GM18858 (cell line): ENCODE measurements around the gene ZDHHC7.

Source experiments
- ATAC-seq: cut with Tn5 transposase; IDR thresholded peaks from one replicate; pipeline ENCODE4 v1.9.1; 2021; ENCODE audit not compliant: unreplicated experiment

Gene ZDHHC7

DNA sequence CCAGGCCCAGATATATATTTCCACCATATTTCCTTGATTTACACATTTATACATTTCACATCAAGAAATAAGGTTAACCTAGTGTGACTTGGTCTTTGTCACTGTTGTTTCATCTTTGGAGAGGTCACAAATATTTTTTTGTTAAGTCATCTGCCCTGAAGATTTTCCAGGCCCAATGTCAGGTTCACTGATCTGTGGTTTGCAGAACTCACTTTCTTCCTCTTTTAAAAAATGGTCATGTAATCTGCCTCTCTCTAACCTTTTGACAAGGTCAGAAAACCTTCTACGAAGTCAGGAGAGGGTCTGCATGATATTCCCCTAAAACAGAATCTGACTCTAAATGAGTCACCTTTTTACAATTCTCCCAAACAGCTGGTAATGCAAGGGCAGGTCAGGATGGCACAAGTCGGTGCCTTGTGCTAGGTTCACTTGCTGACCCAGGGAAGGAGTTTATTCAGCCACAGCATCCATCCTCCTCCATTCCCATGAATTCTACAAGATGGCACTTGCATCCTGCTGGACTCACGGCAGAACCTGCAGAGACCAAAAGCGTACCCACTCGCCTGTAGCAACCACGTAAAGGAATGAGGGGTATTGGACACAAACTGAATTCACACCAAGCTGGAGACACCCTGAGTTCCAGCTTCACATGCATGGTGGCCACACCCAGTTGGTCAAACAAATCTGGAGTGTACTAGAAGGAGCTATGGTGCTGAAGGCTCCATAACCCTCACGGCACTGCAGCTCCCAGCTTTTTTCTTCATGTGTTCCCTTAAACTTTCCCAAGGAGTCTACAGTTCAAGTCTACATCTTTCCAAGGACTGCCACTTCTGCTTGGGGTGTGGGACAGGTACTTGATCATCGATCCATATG lies 14.7 kb upstream of the ZDHHC7 start:
- ATAC-seq = no peak

GRCh38 chr16:85019659-85020245 lies 8.4 kb upstream of the ZDHHC7 start:
- ATAC-seq = no peak

DNA sequence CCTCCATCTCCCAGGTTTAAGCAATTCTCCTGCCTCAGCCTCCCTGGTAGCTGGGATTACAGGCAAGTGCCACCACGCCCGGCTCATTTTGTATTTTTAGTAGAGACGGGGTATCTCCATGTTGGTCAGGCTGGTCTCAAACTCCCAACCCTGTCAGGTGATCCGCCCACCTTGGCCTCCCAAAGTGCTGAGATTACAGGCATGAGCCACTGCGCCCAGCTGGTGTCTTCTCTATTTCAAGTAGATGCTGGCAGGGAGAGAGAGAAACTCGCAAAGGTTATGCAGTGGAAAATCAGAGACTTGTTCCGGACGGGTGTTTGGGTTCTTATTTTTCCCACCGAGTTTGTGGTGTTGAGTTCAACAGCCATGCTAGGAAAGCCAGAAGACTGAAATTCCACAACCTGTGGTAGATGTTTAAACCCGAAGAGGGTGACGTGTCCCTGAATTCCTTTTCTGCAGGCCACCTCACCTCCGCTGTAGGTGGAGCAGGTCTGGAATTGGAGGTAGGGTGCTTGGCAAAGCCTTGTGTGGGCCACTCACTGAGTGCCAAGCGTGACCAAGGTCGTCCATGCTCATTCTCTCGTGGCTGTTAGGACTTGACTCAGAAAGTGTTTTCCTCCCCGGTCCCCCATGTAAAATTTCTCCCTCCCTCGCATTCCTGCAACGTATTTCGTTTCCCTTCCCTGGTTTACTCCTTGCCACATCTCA lies 7.3 kb upstream of the ZDHHC7 start:
- no peak for ATAC-seq

DNA sequence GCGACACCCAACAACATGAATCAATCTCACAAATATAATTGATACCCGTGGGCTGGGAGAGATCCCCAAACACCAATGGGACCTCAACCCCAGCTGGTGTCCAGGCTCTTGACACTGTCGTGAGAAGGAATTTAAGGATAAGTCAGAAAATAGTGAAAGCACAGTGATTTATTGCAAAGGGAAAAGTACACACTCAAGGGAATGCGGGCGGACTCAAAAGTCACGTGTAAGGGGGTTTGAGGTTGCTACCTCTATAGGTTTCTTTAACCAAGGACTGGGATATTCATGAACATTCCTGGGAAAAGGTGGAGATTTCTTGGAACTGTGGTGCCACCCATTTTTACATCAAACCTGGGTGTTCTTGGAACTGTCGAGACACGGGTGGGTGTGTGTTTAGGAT lies 6.3 kb upstream of the ZDHHC7 start:
- ATAC-seq = no peak

- no peak for ATAC-seq
Observed at GRCh38 chr16:85017151-85017550, 5.8 kb upstream of the ZDHHC7 start.

GRCh38 chr16:85015481-85016187 lies 4.3 kb upstream of the ZDHHC7 start:
- no peak for ATAC-seq

GRCh38 chr16:85014311-85014710 lies 3.0 kb upstream of the ZDHHC7 start:
- no peak for ATAC-seq

DNA sequence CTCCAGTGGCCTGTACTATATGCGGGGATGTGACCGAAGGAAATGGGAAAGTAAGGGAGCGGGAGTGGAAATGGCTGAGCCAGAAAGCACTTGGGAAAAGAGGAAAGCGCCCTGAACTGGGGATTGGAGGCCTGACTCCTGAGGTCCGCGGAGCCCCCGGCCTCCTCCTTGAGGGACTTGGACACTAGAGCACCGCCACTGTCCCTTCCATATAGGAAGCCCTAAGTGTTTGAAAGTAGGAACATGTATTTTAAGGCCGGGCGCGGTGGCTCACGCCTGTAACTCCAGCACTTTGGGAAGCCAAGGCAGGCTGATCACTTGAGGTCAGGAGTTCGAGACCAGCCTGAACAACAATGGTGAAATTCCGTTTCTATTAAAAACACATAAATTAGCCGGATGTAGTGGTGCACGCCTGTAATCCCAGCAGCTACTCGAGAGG lies 530 bp upstream of the ZDHHC7 start:
- ATAC-seq = no peak

GRCh38 chr16:85010446-85010930 lies 847 bp downstream of the ZDHHC7 start:
- ATAC-seq = no peak

DNA sequence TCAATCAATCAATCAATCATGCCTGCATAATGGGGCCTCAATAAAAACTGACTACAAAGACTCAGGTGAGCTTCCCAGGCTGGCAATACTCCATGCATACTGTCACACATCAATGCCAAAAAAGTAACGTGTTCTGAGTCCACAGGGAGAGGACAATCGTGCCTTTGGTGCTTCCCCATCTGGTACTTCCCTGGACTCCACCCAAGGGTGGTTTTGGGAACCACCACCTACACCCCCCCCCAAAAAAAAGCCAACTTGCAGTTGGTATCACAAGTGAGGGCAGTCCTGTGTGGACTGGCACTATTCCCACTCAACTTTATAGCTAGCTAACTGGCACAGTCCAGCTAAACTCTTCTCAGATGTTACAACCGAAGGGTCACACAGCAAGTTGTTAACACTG lies 3.1 kb downstream of the ZDHHC7 start:
- no peak for ATAC-seq

GRCh38 chr16:85007496-85008214 lies 3.7 kb downstream of the ZDHHC7 start:
- ATAC-seq = no peak

DNA sequence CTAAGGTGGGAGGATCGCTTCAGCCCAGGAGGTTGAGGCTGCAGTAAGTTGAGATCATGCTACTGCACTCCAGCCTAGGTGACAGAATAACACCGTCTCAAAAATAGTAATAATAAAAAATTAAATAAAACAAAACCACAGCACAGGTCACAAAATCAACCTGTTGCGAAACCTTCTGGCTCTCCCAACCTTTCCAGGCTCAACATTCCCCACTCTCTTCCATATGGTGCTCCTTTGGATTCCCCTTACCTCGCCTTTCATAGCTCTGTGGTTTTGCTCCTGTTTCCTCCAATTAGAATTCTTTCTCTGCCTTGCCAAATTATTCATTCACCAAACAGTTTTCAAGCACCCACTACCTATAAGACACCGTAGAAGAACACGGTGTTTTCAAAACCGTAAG lies 4.7 kb downstream of the ZDHHC7 start:
- ATAC-seq = no peak

DNA sequence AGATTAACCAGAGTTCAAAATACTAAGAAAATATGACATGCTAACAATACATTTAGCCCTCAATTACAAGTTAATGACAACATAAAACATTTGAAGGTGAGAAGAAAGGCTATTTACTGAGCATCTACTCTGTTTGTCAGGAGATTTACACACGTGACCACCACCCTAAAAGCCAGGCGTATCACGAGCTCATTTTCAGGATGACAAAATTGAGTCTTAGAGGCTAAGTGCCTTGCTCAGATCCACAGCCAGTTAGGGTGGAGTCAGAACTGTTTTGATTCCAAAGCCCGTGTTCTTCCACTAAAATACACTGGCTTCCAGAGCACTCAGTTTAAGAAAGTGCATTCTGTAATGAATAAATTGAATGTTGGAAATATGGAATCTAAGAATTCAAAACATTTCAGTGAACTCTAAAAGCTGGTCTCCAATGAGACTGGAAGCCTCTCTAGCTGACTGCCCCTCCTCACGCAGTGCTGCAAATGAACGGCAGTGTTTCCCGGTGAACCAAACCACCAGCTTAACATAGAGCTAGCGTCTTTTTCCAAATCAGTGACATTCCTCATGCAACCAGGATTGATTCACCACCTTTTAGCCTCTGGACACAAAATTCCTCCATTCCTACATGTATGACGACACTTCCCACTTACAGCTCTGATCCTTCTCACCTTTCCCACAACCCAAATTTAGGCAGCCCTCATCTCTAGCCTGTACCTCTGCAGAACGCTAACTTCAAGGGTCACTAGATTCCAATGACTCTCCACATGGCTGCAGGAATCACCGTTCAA lies 5.9 kb downstream of the ZDHHC7 start:
- no peak for ATAC-seq

GRCh38 chr16:85004587-85005205 lies 6.6 kb downstream of the ZDHHC7 start:
- no peak for ATAC-seq

DNA sequence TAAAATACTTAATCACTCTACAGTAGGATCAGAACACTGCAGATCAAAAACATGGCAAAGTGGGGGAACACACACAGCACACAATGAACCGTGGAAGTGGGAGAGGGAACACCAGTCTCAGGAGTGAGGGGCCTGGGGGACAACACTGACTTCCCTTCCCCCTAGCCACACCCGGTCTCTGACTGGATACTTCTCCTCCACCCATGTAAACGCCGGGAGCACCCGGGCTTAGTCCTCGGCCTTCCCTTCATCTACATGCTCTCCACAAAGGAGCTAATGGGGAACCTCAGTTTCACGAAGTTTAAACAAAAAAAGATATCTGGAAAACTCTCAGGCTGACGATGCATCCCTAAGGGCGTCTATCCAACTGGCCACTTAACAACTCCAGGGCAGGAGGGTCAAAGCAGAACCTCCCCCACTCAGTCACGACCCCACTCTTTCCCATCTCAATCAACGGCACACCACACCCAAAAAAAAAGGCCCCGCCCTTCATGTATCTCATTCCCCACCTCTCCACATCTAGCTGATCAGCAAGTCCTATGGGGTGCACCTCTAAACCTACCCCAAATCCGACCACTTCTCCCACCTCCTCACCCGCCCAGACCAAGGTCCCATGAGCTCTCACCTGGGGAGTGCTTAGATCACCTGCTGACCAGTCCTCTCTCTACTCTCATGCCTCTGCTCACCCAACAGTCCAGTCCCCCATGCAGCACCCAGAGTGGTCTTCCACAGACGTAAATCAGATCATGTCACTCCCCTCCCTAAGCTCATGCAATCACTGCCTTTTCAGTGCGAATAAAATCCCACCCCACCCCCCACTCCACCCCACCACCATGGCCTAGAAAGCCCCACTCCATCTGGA lies 7.4 kb downstream of the ZDHHC7 start:
- ATAC-seq = no peak

- no peak for ATAC-seq
Observed at GRCh38 chr16:85003076-85003475, 8.3 kb downstream of the ZDHHC7 start.

GRCh38 chr16:85002608-85003007 lies 8.7 kb downstream of the ZDHHC7 start:
- no peak for ATAC-seq

DNA sequence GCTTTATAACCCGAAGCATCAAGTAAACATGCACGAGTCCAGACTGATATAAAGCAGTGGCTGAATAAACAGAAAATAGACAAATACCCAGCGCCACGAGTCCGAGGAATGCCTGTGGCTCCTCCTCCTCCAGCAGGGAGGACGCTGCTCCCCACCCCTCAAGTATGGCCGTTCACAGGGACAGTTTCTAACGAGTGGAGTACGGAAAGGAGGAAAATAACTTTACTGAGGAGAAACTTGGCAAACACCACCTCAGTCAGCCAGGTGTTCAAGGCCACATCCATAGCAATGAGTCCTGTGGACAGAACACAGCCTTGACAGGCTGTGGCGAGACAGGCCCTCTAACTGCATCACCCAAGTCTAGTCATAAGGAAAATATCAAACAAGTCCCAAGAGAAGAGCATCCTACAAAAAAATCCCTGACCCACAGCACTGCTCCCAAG lies 9.2 kb downstream of the ZDHHC7 start:
- no peak for ATAC-seq
